Lower leg skin (tissue), 3 donors: Measurements from ENCODE around the gene C9orf153.

Experiments used
- CTCF ChIP-seq, 3 donors: fragments of 450-650 bp; IDR thresholded peaks; one replicate each; pipeline ENCODE4 v1.5.1; 2016; ENCODE audit warnings: antibody characterized with exemption in 3 of 3, mild to moderate bottlenecking in 3 of 3, moderate library complexity in 2 of 3
- POLR2A ChIP-seq, 2 donors: fragments of 450-650 bp; IDR thresholded peaks; one replicate each; pipeline ENCODE4 v1.6.1; 2016 to 2017; ENCODE audit warnings: antibody characterized with exemption in 2 of 2, mild to moderate bottlenecking in 1 of 2, moderate library complexity in 1 of 2

DNA sequence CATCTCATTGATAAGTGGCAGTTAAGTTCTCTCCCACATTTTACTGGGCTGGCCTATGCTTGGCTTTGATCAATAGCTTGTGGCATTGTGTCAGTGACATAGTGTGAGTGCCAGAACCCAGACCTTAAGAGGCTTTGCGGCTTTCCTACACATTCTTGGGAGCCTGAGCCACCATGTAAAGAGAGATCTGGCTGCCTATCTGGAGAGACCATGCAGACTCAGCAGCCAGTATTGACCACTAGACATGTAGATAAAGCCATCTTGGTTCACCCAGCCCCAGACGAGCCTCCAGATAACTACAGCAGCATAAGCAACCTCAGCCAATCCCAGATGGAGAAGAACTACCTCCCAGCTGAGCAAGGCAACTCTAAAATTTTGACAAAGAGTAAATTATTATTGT lies 28.6 kb downstream of the C9orf153 start:
- TF ChIP-seq POLR2A (IDR thresholded peaks at IDR 0.05) (no peak), CTCF (IDR thresholded peaks at IDR 0.05) (no peak)
